ENCODE data around the gene CRYGD. TPM values are rescaled to one million over a fixed set of nuclear protein-coding genes. Genes with fewer than 3 reads are reported as not detected.
"Not testable (repeated sequence)": the region's sequence is repeated elsewhere in the genome, so short reads cannot be mapped to it uniquely, and the experiment has no call there.

The CRYGD gene
- total RNA-seq, 4 donors from 2014 or later, result not detected

DNA sequence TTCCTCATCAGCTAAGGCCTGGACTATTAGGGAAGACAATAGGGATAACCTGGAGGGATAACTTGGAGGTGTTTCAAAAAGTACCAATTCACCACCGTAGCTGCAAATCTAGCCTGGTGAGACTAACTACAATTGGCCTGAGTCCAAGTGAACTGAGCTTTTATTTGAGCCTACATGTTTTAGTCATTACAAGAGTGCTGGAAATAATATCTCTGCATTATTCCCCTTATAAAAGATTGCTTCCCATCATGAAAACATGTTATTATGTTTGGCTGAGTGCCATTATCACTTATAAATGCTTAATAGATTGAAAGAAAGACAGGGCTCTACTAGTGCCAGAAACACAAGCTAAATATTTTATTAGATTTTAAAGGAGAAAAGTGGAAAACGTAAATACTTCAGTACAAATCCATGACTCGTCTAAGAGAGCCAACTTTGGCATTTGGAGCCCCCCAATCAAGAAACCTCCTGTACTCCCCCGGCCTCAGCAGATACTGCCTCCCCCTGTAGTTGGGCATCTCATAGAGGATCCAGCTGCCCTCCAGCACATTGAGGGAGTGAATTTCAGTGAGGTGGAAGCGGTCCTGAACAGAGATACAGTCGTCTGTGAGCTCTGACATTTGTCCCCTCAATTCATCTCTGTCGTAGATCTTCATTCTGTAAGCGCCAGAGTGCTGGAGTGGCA lies 18.1 kb upstream of the CRYGD start:
- no peak for DNase-seq (ENCODE audit: low spot score)
- TF ChIP-seq, protein P1, sequence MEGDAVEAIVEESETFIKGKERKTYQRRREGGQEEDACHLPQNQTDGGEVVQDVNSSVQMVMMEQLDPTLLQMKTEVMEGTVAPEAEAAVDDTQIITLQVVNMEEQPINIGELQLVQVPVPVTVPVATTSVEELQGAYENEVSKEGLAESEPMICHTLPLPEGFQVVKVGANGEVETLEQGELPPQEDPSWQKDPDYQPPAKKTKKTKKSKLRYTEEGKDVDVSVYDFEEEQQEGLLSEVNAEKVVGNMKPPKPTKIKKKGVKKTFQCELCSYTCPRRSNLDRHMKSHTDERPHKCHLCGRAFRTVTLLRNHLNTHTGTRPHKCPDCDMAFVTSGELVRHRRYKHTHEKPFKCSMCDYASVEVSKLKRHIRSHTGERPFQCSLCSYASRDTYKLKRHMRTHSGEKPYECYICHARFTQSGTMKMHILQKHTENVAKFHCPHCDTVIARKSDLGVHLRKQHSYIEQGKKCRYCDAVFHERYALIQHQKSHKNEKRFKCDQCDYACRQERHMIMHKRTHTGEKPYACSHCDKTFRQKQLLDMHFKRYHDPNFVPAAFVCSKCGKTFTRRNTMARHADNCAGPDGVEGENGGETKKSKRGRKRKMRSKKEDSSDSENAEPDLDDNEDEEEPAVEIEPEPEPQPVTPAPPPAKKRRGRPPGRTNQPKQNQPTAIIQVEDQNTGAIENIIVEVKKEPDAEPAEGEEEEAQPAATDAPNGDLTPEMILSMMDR (IDR thresholded peaks at IDR 0.05), result no peak
- ATAC-seq (ENCODE audit: low FRiP score), result no peak

DNA sequence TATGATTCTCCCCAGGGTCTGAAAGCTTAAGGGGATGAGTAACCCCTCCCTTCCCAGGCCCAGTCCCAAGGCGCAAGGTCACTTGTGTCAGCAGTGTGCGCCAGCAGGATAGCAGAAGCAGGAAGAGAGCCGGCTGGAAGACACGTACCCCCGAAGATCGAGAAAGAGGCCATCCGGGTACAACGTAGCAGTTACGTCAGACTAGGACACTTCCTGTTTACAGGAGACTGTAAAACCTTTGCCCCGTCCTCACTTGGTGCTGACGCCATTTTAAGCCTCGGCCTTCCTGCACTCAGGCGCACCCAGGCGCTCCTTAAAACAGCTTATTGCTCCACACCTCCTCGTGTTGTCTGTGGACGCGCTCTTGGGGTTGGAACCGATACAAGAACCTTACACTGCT lies 15.1 kb upstream of the CRYGD start:
- TF ChIP-seq, protein P1 (IDR thresholded peaks at IDR 0.05), result no peak
- no peak for DNase-seq (ENCODE audit: low spot score)
- ATAC-seq (ENCODE audit: low FRiP score), result no peak

DNA sequence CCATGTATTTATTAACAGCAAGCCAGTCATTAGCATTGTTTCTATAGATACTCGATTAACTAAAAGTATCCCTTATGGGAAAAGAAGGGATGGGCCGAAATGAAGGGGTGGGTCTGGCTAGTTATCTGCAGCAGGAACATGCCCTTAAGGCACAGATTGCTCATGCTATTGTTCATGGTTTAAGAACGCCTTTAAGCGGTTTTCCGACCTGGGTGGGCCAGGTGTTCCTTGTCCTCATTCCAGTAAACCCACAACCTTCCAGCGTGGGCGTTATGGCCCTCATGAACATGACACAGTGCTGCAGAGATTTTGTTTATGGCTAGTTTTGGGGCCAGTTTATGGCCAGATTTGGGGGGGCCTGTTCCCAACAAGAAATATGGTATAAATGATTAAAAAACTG lies 14.0 kb upstream of the CRYGD start:
- not testable (repeated sequence) for ATAC-seq (ENCODE audit: low FRiP score); DNase-seq (ENCODE audit: low spot score)

DNA sequence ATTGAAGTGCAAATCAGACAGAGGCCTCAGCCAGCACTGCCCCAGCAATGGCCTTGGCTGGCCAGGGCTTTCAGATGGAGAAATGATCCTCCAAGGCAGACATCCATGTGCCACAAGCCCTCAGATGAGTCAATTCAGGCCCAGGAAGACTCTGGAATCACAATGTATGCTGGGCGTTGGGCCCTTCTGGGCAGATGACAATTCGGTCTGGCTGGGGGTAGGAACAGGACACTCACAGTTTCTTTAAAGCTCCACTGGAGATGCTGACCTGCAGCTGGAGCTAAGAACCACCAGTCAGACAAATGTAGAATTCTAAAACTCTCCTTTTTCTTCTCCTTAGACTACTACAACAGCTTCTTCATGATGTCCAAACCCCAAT lies 12.4 kb upstream of the CRYGD start:
- DNase-seq (ENCODE audit: low spot score), result no peak
- TF ChIP-seq, protein P1 (IDR thresholded peaks at IDR 0.05), result no peak

DNA sequence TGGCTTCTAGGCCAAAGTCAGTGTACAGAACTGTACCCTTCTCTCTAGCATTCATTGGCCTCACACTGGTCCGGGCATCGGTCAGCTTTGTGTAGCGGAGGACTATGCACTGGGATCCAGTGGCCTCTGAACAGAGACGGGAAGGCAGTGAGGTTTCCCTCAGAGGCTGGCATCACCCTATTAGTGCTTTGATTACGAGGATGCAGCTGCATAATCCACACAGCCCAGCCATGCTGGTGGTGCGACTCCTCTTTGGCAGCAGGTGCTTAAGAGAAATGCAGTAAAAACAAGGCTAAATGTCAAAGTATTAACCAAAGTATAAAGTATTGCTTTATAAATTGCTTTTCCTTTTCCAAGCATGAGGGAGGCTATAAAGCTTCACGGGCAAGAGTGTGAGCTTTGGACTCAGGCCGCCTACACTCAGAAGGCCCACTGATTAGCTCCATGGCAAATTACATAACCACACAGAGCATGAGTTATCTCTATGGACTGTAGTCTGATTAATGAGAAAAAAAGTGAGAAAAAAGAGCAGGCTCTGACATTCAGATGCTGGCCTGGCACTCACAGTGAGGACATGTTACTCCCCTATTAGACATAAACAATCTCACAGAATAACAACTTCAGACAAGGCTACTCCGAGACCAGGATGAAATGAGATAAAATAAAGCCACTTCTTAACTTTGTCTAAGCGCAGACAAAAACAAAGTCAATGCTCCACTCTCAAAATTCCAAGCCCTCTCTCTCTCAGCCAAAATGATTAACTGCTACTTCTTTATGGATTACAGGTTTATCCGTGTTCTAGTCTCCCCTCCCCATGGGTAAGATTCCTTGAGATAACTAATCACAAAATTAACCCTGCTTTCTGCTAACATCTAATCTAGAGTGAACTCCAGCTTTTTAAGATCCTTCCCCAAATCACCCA lies 11.7 kb upstream of the CRYGD start:
- DNase-seq (ENCODE audit: low spot score), result no peak
- ATAC-seq (ENCODE audit: low FRiP score), result peak; percentile 92
- TF ChIP-seq, protein P1 (IDR thresholded peaks at IDR 0.05), result no peak

More for the DNA sequence above, 12.4 kb upstream of the CRYGD start:
- ATAC-seq (ENCODE audit: low FRiP score), result no peak

DNA sequence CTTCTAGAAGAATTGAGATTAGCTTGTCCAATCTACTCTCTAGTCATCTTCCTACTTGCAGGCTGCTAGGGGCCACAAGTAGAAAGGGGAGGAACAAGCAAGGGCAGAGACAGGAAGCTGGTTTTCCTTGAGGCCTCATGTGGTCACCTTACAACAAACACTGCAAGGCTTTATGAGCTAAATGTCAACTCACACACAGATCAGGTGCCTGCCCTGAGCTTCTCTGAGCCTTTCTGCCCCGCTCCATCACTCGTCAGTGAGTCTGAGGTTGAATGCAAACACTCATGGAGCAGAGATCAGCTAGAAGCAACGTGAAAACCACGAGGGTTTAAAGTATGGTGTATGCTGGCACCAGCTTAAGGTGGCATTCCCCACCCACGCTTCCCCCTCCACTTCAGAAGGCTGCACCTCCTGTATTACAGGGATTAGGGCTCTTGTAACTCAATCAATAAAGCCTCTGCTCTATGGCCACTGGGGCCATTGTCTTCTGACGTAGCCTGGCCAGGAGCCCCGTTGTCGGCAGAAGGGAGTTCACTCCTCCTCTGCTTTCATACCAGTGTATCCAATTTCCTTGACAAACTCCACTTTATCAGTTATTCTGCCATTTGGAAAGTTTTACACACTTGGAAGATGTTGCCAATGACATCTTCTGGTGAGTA lies 10.7 kb upstream of the CRYGD start:
- no peak for ATAC-seq (ENCODE audit: low FRiP score)
- no peak for DNase-seq (ENCODE audit: low spot score)
- TF ChIP-seq, protein P1 (IDR thresholded peaks at IDR 0.05), result no peak

DNA sequence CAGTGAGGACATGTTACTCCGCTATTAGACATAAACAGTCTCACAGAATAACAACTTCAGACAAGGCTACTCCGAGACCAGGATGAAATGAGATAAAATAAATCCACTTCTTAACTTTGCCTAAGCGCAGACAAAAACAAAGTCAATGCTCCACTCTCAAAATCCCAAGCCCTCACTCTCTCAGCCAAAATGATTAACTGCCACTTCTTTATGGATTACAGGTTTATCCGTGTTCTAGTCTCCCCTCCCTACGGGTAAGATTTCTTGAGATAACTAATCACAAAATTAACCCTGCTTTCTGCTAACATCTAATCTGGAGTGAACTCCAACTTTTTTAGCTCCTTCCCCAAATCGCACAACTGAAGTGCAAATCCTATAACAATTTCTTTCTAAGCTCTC lies 6.4 kb upstream of the CRYGD start:
- ATAC-seq (ENCODE audit: low FRiP score), result no peak

More for the DNA sequence above, 6.4 kb upstream of the CRYGD start:
- TF ChIP-seq, protein P1 (IDR thresholded peaks at IDR 0.05), result no peak
- DNase-seq (ENCODE audit: low spot score), result no peak

Data from omental fat pad (tissue), 4 donors.